ENCODE results near the gene PBX1. TPM values are rescaled to one million over a fixed set of nuclear protein-coding genes. Genes with fewer than 3 reads are reported as not detected.

PBX1 gene
- 22.2 and 35.6 TPM in 2 replicates for total RNA-seq (ENCODE audit: low replicate concordance)

GRCh38 chr1:164558461-164559341 lies at the start of gene PBX1:
Gene PBX1, plus strand, starts transcription at chr1:164559184.

